Karpas-422 (cell line): ENCODE data around the gene TCHH. TPM values are rescaled to one million over a fixed set of nuclear protein-coding genes. Genes with fewer than 3 reads are reported as not detected.

Source experiments
- DNase-seq: peaks from one replicate; pipeline ENCODE4 v3.0.0-alpha.2; 2015
- H2AFZ ChIP-seq: fragments of 200-600 bp; sonication (generic); 2 replicates; pipeline ENCODE4 v1.6.1; 2014; ENCODE audit warnings: antibody characterized with exemption, low read length, mixed read lengths
- H3K27ac ChIP-seq: fragments of 200-600 bp; sonication (generic); 2 replicates; pipeline ENCODE4 v1.5.1; 2014; ENCODE audit warnings: mild to moderate bottlenecking, low read length, moderate library complexity
- H3K27me3 ChIP-seq: fragments of 200-600 bp; sonication (generic); 2 replicates; pipeline ENCODE4 v1.6.1; 2014; ENCODE audit warnings: low read length, mixed read lengths
- H3K36me3 ChIP-seq: fragments of 200-600 bp; sonication (generic); 2 replicates; pipeline ENCODE4 v1.6.1; 2014; ENCODE audit warnings: low read length, mixed read lengths; ENCODE audit not compliant: insufficient read depth
- H3K4me1 ChIP-seq: fragments of 200-600 bp; sonication (generic); 2 replicates; pipeline ENCODE4 v1.6.1; 2014; ENCODE audit warnings: mild to moderate bottlenecking, low read length, mixed read lengths
- H3K4me2 ChIP-seq: fragments of 200-600 bp; sonication (generic); 2 replicates; pipeline ENCODE4 v1.6.1; 2014; ENCODE audit warnings: low read length, low read depth, mild to moderate bottlenecking; ENCODE audit not compliant: poor library complexity, severe bottlenecking
- H3K4me3 ChIP-seq: fragments of 200-600 bp; sonication (generic); 2 replicates; pipeline ENCODE4 v1.5.1; 2014; ENCODE audit warnings: mild to moderate bottlenecking, antibody characterized with exemption, low read length, mixed read lengths
- H3K79me2 ChIP-seq: fragments of 200-600 bp; sonication (generic); 2 replicates; pipeline ENCODE4 v1.6.1; 2014; ENCODE audit warnings: mild to moderate bottlenecking, low read length, mixed read lengths
- H3K9ac ChIP-seq: fragments of 200-600 bp; sonication (generic); 2 replicates; pipeline ENCODE4 v1.6.0; 2014; ENCODE audit warnings: low read length
- H3K9me2 ChIP-seq: fragments of 200-600 bp; sonication (generic), shearing (Covaris generic); replicated peaks from 2 replicates; pipeline ENCODE4 v1.6.0; 2014; ENCODE audit warnings: mild to moderate bottlenecking, low read length, moderate library complexity; ENCODE audit not compliant: insufficient read depth
- H3K9me3 ChIP-seq: fragments of 300-700, 200-600 bp; sonication (generic); 2 replicates; pipeline ENCODE4 v1.6.1; 2014; ENCODE audit warnings: low read length, mixed read lengths
- H4K20me1 ChIP-seq: fragments of 200-600 bp; sonication (generic); 2 replicates; pipeline ENCODE4 v1.6.1; 2014; ENCODE audit warnings: mild to moderate bottlenecking, antibody characterized with exemption, low read length, low read depth; ENCODE audit not compliant: insufficient read depth
- total RNA-seq: library from RNA; depleted of rRNA; stranded (reverse); fragments of >200 nt; shearing (Covaris generic); gene quantifications from 2 replicates; pipeline ENCODE4 v1.2.3, GENCODE V29; 2014; ENCODE audit warnings: low replicate concordance

TCHH gene
- total RNA-seq, 1 experiment from 2014 or later, result not detected

DNA sequence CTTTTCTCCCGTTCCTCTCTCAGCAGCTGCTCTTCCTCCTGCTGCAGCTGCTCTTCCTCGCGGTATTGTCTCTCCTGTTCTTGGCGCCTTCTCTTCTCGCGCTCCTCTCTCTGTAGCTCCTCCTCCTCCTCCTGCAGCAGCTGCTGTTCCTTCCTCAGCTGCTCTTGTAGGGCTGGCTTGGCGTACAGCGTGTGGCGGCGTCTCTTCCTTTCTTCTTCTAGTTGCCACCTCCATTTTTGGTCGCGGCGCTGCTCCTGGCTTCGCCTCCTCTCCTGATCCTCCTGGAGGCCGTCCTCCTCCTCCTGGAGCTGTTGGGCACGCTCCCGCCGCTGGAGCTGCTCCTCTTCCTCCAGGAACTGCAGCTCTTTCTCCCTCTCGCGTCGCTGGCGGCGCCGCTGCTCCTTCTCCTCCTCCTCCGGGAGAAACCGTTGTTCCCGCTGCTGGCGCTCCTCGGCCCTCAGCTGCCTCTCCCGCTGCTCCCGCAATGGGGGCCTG is 4.8 kb downstream of the TCHH start:
- no peaks in the 10 kb centered on the region for H3K79me2 ChIP-seq
- H3K27me3 ChIP-seq, result no peaks in the 10 kb centered on the region
- H4K20me1 ChIP-seq, result no peaks in the 10 kb centered on the region
- no peak overlapping the region for H3K27ac ChIP-seq
- no peaks in the 10 kb centered on the region for H3K36me3 ChIP-seq
- no peak overlapping the region for H3K4me3 ChIP-seq
- peaks cover 20% of the 10 kb centered on the region for H3K4me1 ChIP-seq
- H3K9ac ChIP-seq, result no peak overlapping the region
- no peak for DNase-seq
- H2AFZ ChIP-seq, result no peak overlapping the region
- no peaks in the 10 kb centered on the region for H3K9me2 ChIP-seq
- H3K4me2 ChIP-seq, result no peak overlapping the region
- H3K9me3 ChIP-seq, result no peaks in the 10 kb centered on the region

DNA sequence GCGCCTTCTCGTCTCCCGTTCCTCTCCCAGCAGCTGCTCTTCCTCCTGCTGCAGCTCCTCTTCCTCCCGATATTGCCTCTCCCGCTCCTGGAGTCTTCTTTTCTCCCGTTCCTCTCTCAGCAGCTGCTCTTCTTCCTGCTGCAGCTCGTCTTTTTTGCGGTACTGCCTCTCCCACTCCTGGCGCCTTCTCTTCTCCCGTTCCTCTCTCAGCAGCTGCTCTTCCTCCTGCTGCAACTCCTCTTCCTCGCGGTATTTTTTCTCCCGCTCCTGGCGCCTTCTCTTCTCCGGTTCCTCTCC is 5.3 kb downstream of the TCHH start:
- no peak for DNase-seq
- Histone ChIP-seq H3K9ac (no peak overlapping the region), H4K20me1 (no peaks in the 10 kb centered on the region), H3K4me1 (peaks cover 20% of the 10 kb centered on the region), H3K9me3 (no peaks in the 10 kb centered on the region), H3K9me2 (no peaks in the 10 kb centered on the region), H3K4me3 (no peak overlapping the region), H3K27me3 (no peaks in the 10 kb centered on the region), H3K79me2 (no peaks in the 10 kb centered on the region), H3K36me3 (no peaks in the 10 kb centered on the region), H2AFZ (no peak overlapping the region), H3K4me2 (no peak overlapping the region), H3K27ac (no peak overlapping the region)

DNA sequence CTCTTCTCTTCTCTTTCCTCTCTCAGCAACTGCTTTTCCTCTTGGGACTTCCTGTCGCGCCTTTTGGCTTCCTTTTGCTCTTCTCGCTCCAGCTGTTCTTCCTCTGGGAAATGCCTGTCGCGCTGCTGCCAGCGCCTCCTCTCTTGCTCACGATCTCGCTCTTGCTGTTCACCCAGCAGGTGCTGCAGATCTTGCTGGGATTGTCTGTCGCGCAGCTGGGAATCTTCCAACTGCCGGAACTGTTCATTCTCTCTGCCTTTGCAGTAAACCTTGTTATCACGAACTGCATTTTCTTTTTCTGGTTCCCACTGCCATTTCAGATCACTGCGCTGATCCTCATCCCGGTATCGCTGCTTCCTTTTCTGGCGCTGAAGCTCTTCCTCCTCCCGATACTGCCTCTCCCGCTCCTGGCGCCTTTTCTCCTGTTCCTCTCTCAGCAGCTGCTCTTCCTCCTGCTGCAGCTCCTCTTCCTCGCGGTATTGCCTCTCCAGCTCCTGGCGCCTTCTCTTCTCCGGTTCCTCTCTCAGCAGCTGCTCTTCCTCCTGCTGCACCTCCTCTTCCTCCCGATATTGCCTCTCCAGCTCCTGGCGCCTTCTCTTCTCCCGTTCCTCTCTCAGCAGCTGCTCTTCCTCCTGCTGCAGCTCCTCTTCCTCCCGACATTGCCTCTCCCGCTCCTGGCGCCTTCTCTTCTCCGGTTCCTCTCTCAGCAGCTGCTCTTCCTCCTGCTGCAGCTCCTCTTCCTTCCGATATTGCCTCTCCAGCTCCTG is 5.8 kb downstream of the TCHH start:
- no peak overlapping the region for H3K4me3 ChIP-seq
- no peaks in the 10 kb centered on the region for H3K9me3 ChIP-seq
- H3K9ac ChIP-seq, result no peak overlapping the region
- no peak overlapping the region for H3K4me2 ChIP-seq
- no peaks in the 10 kb centered on the region for H3K27me3 ChIP-seq
- H3K36me3 ChIP-seq, result no peaks in the 10 kb centered on the region
- H3K9me2 ChIP-seq, result no peaks in the 10 kb centered on the region
- H3K27ac ChIP-seq, result no peak overlapping the region
- no peak for DNase-seq
- peaks cover 20% of the 10 kb centered on the region for H3K4me1 ChIP-seq
- no peaks in the 10 kb centered on the region for H3K79me2 ChIP-seq
- H2AFZ ChIP-seq, result no peak overlapping the region
- no peaks in the 10 kb centered on the region for H4K20me1 ChIP-seq

DNA sequence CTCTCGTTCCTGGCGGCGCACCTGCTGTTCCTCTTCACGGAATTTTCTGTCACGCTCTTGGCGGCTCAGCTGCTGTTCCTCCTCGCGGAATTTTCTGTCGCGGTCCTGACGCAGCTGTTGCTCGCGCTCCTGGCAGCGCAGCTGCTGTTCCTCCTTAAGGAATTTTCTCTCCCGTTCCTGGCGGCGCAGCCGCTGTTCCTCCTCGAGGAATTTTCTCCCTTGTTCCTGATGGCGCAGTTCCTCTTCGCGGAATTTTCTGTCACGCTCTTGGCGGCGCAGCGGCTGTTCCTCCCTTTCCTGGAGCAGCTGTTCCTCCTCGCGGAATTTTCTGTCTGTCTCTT is 6.4 kb downstream of the TCHH start:
- no peak overlapping the region for H3K4me3 ChIP-seq
- peaks cover 20% of the 10 kb centered on the region for H3K4me1 ChIP-seq
- H3K79me2 ChIP-seq, result no peaks in the 10 kb centered on the region
- no peaks in the 10 kb centered on the region for H3K9me2 ChIP-seq
- no peak overlapping the region for H3K4me2 ChIP-seq
- no peaks in the 10 kb centered on the region for H3K36me3 ChIP-seq
- no peaks in the 10 kb centered on the region for H4K20me1 ChIP-seq
- H3K27ac ChIP-seq, result no peak overlapping the region
- H3K9ac ChIP-seq, result no peak overlapping the region
- no peaks in the 10 kb centered on the region for H3K27me3 ChIP-seq
- no peak for DNase-seq
- no peaks in the 10 kb centered on the region for H3K9me3 ChIP-seq
- no peak overlapping the region for H2AFZ ChIP-seq

DNA sequence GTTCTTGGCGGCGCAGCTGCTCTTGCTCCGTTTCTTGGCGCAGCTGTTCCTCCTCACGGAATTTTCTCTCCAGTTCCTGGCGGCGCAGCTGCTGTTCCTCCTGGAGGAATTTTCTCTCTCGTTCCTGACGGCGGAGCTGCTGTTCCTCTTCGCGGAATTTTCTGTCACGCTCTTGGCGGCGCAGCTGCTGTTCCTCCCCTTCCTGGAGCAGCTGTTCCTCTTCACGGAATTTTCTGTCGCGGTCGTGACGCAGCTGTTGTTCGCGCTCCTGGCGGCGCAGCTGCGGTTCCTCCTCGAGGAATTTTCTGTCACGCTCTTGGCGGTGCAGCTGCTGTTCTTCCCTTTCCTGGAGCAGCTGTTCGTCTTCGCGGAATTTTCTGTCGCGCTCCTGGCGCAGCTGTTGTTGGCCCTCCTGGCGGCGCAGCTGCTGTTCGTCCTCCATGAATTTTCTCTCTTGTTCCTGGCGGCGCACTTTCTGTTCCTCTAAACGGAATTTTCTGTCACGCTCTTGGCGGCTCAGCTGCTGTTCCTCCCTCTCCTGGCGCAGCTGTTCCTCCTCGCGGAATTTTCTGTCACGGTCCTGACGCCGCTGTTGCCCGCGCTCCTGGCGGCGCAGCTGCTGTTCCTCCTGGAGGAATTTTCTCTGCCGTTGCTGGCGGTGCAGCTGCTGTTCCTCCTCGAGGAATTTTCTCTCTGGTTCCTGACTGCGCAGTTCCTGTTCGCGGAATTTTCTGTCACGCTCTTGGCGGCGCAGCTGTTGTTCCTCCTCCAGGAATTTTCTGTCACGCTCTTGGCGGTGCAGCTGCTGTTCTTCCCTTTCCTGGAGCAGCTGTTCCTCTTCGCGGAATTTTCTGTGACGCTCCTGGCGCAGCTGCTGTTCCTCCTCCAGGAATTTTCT is 7.0 kb downstream of the TCHH start:
- no peaks in the 10 kb centered on the region for H3K27me3 ChIP-seq
- H2AFZ ChIP-seq, result no peak overlapping the region
- no peaks in the 10 kb centered on the region for H3K9me3 ChIP-seq
- H3K9me2 ChIP-seq, result no peaks in the 10 kb centered on the region
- H4K20me1 ChIP-seq, result no peaks in the 10 kb centered on the region
- H3K27ac ChIP-seq, result no peak overlapping the region
- no peaks in the 10 kb centered on the region for H3K36me3 ChIP-seq
- no peaks in the 10 kb centered on the region for H3K79me2 ChIP-seq
- DNase-seq, result no peak
- peaks cover 20% of the 10 kb centered on the region for H3K4me1 ChIP-seq
- H3K9ac ChIP-seq, result no peak overlapping the region
- no peak overlapping the region for H3K4me3 ChIP-seq
- H3K4me2 ChIP-seq, result no peak overlapping the region

DNA sequence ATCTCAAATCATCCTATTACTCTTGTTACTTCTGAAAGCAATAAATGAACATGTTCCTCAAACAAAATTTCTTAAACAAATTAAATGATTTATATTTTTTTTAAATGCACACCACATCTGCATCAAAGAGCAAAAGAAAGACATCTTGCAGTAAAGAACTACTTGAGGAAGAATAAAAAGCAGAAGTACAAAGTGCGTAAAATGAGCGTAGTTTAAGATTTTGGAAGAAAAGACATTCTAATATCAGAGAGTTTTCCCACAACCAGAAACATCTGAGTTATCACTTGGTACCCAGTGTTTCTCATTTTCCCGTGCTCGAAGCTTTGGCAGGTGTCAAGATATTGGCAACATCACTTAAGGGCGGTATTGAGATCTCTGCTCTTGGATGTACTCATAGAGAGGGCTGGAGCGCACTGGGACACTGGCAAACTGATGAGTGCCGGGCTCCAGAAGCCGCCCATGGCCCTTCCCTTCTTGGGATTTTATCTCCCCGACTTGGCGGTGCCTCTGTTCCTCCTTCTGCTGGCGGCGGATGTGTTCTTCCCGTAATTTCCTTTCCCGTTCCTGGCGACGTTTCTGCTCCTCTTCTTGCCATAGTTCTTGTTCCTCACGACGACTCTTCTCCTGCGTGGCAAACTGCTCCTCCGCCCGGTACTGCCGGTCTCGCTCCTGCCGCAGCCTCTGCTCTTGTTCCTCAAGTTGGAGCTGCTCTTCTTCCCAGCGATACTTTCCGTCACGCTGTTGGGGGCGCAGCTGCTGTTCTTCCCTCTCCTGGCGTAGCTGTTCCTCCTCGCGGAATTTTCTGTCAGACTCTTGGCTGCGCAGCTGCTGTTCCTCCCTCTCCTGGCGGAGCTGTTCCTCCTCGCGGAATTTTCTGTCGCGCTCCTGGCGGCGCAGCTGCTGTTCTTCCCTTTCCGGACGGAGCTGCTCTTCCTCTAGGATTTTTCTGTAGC is 7.9 kb downstream of the TCHH start:
- H3K4me1 ChIP-seq, result peaks cover 13% of the 10 kb centered on the region
- H3K9me3 ChIP-seq, result no peaks in the 10 kb centered on the region
- no peaks in the 10 kb centered on the region for H4K20me1 ChIP-seq
- H3K27me3 ChIP-seq, result no peaks in the 10 kb centered on the region
- no peak overlapping the region for H3K4me2 ChIP-seq
- H3K4me3 ChIP-seq, result no peak overlapping the region
- H3K9me2 ChIP-seq, result no peaks in the 10 kb centered on the region
- DNase-seq, result no peak
- H3K36me3 ChIP-seq, result no peaks in the 10 kb centered on the region
- H3K79me2 ChIP-seq, result no peaks in the 10 kb centered on the region
- no peak overlapping the region for H3K27ac ChIP-seq
- no peak overlapping the region for H3K9ac ChIP-seq
- no peak overlapping the region for H2AFZ ChIP-seq

DNA sequence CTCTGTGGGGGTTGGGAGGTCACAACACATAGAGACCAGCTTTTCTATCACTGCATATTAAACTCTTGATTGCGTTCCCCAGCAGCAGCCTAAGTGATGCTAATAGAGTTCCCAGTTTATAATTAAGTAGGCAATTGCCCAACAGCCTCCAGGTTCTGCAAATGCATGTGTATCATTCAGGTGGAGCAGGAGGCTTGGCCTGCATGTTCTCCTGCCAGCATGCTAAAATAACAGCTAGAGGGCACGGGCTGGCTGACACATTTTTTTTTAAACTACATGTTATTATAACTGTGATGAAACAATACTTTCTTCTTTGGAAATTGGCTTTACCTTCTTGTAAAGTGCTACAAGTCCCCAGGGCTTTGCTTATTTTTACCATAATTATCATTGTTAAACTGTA is 10.4 kb downstream of the TCHH start:
- H2AFZ ChIP-seq, result no peak overlapping the region
- DNase-seq, result no peak
- no peaks in the 10 kb centered on the region for H3K9me3 ChIP-seq
- no peaks in the 10 kb centered on the region for H3K27me3 ChIP-seq
- H3K4me3 ChIP-seq, result no peak overlapping the region
- no peaks in the 10 kb centered on the region for H3K79me2 ChIP-seq
- no peaks in the 10 kb centered on the region for H3K9me2 ChIP-seq
- H3K4me2 ChIP-seq, result no peak overlapping the region
- no peaks in the 10 kb centered on the region for H3K4me1 ChIP-seq
- no peaks in the 10 kb centered on the region for H3K36me3 ChIP-seq
- no peak overlapping the region for H3K27ac ChIP-seq
- H3K9ac ChIP-seq, result no peak overlapping the region
- no peaks in the 10 kb centered on the region for H4K20me1 ChIP-seq

DNA sequence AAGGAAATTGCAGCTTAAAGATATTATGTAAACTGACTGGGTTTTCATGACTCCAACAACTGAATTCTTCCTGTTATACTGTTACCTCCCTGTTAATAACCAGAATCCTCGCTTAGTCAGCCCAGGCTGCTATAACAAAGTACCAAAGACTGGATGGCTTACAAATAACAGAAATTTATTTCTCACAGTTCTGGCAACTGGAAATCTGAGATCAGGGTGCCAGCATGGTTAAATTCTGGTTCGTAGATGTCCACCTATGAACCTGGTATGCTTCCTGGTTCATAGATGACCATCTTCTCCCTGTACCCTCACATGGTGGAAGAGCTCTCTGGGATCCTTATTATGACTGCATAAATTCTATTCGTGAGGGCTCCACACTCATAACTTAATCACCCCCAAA is 18.3 kb downstream of the TCHH start:
- no peak for DNase-seq
- Histone ChIP-seq H3K36me3 (no peaks in the 10 kb centered on the region), H3K27me3 (no peaks in the 10 kb centered on the region), H3K4me2 (no peak overlapping the region), H3K9me3 (no peaks in the 10 kb centered on the region), H3K27ac (no peak overlapping the region), H2AFZ (no peak overlapping the region), H3K4me3 (no peak overlapping the region), H3K9ac (no peak overlapping the region), H3K4me1 (no peaks in the 10 kb centered on the region), H3K9me2 (no peaks in the 10 kb centered on the region), H3K79me2 (no peaks in the 10 kb centered on the region), H4K20me1 (no peaks in the 10 kb centered on the region)
